Measurements from ENCODE around the gene CALB2. TPM values are rescaled to one million over a fixed set of nuclear protein-coding genes. Genes with fewer than 3 reads are reported as not detected.

CALB2 gene
- total and polyA plus RNA-seq, 2 of the 8 experiments (the other 6 are each of a cell fraction or from before 2014, with no cell fraction given): 1.9 to 2.6 TPM

DNA sequence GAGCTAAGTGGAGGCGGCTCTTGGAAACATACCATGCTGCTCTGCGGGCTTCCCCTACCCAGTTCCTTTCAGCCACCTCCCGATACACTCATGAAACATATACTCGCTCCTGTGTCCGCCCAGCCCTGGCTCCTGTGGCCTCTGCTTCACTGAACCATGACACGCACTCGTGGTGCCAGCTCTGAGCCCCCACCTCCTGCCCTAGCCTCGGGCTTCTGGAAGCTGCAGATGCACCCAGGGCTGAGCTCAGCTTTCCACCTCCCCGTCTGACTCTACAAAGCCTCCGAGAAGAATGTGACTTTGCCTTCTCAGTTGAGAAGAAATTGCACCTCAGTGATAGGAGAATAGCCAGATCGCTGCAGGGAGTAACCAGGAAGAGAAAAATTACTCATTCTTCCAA lies 11.0 kb downstream of the CALB2 start:
- no peak overlapping the region for H2BK20ac ChIP-seq (ENCODE audit: low read length)
- WGBS, 2 experiments (ENCODE audit: extremely low coverage in 1 of 2, insufficient coverage in 1 of 2, insufficient read length in 1 of 2, insufficient replicate concordance in 2 of 2, low coverage in 1 of 2, low lambda C conversion rate in 2 of 2, missing lambda C conversion rate in 1 of 2): 92% methylated on average over 11 of the region's 11 CpGs; no CpG with 5 or more reads in 1 of the 2 experiments
- H3K4ac ChIP-seq (replicated peaks; ENCODE audit: insufficient read length, low read depth, low read length): no peak overlapping the region
- H4K8ac ChIP-seq (ENCODE audit: extremely low read depth, insufficient read depth, low read length): no peak overlapping the region
- H3K56ac ChIP-seq (replicated peaks; ENCODE audit: insufficient read length, low read depth, low read length): no peak overlapping the region
- H3K23me2 ChIP-seq (ENCODE audit: low read depth, low read length): no peaks in the 10 kb centered on the region
- no peaks in the 10 kb centered on the region for H4K20me1 ChIP-seq (replicated peaks in 1 of 2; ENCODE audit: control insufficient read depth in 1 of 2, insufficient read depth in 2 of 2, low read length in 2 of 2)
- H3K27ac ChIP-seq (ENCODE audit: low read depth, low read length): no peak overlapping the region
- DNase-seq (ENCODE audit: low read depth in 1 of 2, low spot score in 2 of 2) (no peak), FAIRE-seq (no peak)
- no peak overlapping the region for H3K23ac ChIP-seq (ENCODE audit: insufficient read length)
- POLR2A ChIA-PET (ENCODE audit: partially characterized antibody): interaction anchor here (1.0 kb wide), 1 partner anchor 22 kb away, joined by 4 read pairs; no protein-coding TSS in a partner anchor
- H2AFZ ChIP-seq (ENCODE audit: low read length): no peak overlapping the region
- no peak for TF ChIP-seq RFX5 (IDR thresholded peaks at IDR 0.05; ENCODE audit: borderline replicate concordance, low read depth, low read length)
- TF ChIP-seq MAFK (IDR thresholded peaks at IDR 0.05; ENCODE audit: low read depth, low read length): no peak
- no peak for TF ChIP-seq RXRA (IDR thresholded peaks at IDR 0.05; ENCODE audit: insufficient read depth, low read depth, low read length)
- TF ChIP-seq FOSL1 (IDR thresholded peaks at IDR 0.05; ENCODE audit: insufficient read depth, low read depth, low read length): no peak
- no peak for TF ChIP-seq POLR2AphosphoS5 (IDR thresholded peaks at IDR 0.05; ENCODE audit: low read depth, low read length)
- no peak for TF ChIP-seq E2F6 (IDR thresholded peaks at IDR 0.05)
- TF ChIP-seq NANOG (IDR thresholded peaks at IDR 0.05; ENCODE audit: insufficient read depth, low read depth, low read length, poor library complexity, severe bottlenecking): no peak
- TF ChIP-seq EGR1 (IDR thresholded peaks at IDR 0.05; ENCODE audit: borderline replicate concordance, low read depth, low read length): no peak
- no peak for TF ChIP-seq MAX (IDR thresholded peaks at IDR 0.05)
- no peaks in the 10 kb centered on the region for H3K79me2 ChIP-seq (ENCODE audit: control insufficient read depth in 1 of 2, insufficient read depth in 2 of 2, low read length in 2 of 2)
- H3K79me1 ChIP-seq (ENCODE audit: low read depth, low read length): no peaks in the 10 kb centered on the region
- CTCF ChIA-PET (ENCODE audit: partially characterized antibody): interaction anchor here (1.3 to 3.5 kb wide), 2 partner anchors 10 to 11 kb away, joined by 3 to 18 read pairs; partner anchors contain the start of gene CALB2
- no peak overlapping the region for H4K5ac ChIP-seq (ENCODE audit: insufficient read length, low read depth, low read length)
- no peak overlapping the region for H3K9ac ChIP-seq (replicated peaks in 1 of 4; ENCODE audit: extremely low read depth in 1 of 4, low read depth in 3 of 4, low read length in 3 of 4)
- no peak overlapping the region for H3K4me2 ChIP-seq (ENCODE audit: insufficient read depth in 1 of 2, low read depth in 2 of 2, low read length in 2 of 2)
- H3K4me1 ChIP-seq (replicated peaks in 1 of 4; ENCODE audit: control insufficient read depth in 3 of 4, insufficient read depth in 4 of 4, low read length in 3 of 4): no peaks in the 10 kb centered on the region
- H3K9me3 ChIP-seq (ENCODE audit: insufficient read depth in 2 of 2, low read depth in 1 of 2, low read length in 1 of 2): no peaks in the 10 kb centered on the region
- no peaks in the 10 kb centered on the region for H3K36me3 ChIP-seq (ENCODE audit: control insufficient read depth in 2 of 4, insufficient read depth in 4 of 4, low read length in 3 of 4)
- no peak overlapping the region for H3K4me3 ChIP-seq (ENCODE audit: extremely low read depth in 1 of 4, insufficient read depth in 2 of 4, low read depth in 3 of 4, low read length in 4 of 4)
- no peak overlapping the region for H3K14ac ChIP-seq (ENCODE audit: insufficient read length)
- H2BK12ac ChIP-seq (ENCODE audit: low read depth, low read length): no peak overlapping the region
- H2AK5ac ChIP-seq (ENCODE audit: low read depth, low read length): no peak overlapping the region
- H3K18ac ChIP-seq (ENCODE audit: extremely low read depth, low read length): no peak overlapping the region
- 0 out of 2 replicates have a peak overlapping the region, but pooled peaks have one; percentile 72 for H2BK15ac ChIP-seq (ENCODE audit: low read length)
- H2BK120ac ChIP-seq (replicated peaks; ENCODE audit: low read depth, low read length): no peak overlapping the region
- no peak overlapping the region for H4K91ac ChIP-seq (replicated peaks; ENCODE audit: insufficient read length, low read length)
- no peak overlapping the region for H2BK5ac ChIP-seq (ENCODE audit: low read depth, low read length)
- no peaks in the 10 kb centered on the region for H3K27me3 ChIP-seq (replicated peaks in 1 of 4; ENCODE audit: control insufficient read depth in 3 of 4, extremely low read depth in 1 of 4, insufficient read depth in 3 of 4, low read length in 3 of 4)

Data from H1 (cell line).